Stimulated activated CD4-positive, alpha-beta T cell treated with anti-CD3 and anti-CD28 coated beads, Interleukin-15, amount 100 ng/mL, for 48 hours (primary cell): ENCODE measurements around the gene CNR1.
"Not testable (repeated sequence)": the region's sequence is repeated elsewhere in the genome, so short reads cannot be mapped to it uniquely, and the experiment has no call there.

ENCODE experiments used
- DNase-seq, 2 donors: peaks; one replicate each; pipeline ENCODE4 v3.0.0-alpha.2; 2020; ENCODE audit warnings: low read depth in 2 of 2

The CNR1 gene

DNA sequence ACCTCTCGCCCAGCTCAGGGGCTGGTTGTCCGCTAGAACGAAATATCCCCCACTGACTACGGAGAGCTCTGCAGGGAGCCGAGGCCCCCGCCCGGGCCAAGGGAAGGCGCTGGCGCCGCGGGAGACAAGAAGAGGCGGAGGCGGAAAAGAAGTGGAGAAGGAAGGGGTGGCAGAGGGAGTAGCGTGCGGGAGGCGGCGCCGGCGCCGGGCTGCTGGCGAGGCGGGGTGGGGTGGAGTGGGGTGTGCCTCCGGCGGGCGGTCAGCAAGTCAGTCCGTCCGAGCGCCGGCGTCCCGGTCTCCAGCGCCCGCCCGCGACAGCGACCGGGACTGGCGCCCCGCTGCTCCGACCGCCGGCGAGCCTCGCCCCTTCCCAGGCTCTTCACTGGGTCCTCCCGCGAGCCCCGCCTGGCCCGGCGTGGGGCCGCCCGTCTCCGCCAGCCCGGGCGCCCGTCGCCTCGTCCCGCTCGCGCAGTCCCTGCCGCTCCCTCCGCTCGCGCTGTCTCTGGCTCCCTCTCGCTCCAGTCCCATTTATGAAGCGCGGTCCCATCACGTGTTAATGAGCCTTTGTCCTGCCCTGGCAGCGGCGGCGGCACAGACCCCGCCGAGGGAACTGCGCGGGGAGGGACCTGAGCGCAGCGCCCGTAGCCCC lies at the start of gene CNR1:
Gene CNR1 (minus strand): TSS at position 504 of the 649 bp plus-strand sequence. CDS start 21,073 bp downstream, outside the sequence.
- no peak for DNase-seq

DNA sequence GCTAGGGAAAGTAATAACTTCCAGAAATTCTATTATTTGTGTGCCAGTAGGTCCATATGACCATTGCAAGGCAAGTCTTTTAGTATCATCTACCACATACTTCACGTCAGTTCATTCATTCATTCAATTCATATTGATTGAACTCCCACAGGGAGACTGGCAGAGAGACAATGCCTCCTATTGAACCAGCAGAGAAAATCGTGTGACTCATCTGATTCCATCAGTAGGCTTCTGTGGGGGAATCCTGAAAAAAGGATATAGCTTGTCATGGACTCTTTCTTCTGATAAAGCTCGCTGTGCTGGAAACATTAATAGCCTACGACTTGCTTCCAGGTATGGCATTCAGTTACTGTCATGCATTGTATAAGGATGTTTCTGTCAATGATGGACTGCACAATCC lies 45.3 kb upstream of the CNR1 start:
- DNase-seq = no peak

DNA sequence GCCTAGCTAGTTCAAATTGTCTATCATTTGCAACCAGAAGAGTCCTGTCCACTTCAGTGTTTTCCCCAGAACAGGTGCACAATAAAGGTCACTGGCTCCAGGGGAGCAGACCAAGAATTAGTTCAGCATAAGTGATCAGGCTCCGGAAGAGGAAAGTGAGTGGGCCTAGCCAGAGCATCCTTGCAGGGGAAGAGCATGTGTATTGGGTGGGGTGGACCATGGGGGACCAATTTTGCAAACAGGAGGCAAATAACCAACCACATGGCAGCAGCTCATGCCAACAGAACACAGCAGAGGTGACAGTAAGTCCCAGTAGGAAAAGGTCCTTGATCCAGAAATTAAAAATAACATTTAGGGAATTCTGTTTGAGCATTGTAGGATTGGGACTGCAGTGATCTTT lies 43.2 kb upstream of the CNR1 start:
- no peak for DNase-seq

DNA sequence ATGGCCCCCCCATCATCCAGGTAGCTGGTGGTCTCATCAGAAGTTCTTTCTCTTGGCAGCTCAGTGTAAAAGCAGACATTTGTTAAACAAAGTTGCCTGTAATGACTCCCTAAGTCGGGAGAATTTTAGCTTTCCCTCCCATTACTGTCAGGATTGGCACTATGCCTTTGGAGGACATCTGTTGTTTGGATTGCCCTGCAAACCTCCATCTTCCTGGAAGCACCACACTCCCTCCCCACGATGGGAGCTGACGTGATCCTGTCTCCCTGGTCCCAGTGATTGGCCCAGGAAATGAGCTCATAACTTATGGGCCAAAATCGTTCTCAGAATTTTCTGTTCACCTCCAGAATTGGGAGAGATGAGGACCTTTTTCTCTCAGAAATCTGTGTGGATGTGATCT lies 42.6 kb upstream of the CNR1 start:
- no peak for DNase-seq

DNA sequence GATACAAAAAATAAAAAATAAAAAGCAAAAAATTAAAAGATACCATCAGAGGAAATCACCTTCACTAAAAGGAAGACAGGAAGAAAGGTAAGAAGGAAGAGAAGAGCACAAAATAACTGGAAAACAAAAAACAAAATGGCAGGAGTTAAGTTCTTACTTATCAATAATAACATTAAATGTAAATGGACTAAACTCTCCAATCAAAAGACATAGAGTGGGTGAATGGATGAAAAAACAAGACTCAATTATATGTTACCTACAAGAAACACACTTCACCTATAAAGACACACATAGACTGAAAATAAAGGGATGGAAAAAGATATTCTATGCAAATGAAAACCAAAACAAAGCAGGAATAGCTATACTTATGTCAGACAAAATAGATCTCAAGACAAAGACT lies 35.6 kb upstream of the CNR1 start:
- DNase-seq = not testable (repeated sequence)

DNA sequence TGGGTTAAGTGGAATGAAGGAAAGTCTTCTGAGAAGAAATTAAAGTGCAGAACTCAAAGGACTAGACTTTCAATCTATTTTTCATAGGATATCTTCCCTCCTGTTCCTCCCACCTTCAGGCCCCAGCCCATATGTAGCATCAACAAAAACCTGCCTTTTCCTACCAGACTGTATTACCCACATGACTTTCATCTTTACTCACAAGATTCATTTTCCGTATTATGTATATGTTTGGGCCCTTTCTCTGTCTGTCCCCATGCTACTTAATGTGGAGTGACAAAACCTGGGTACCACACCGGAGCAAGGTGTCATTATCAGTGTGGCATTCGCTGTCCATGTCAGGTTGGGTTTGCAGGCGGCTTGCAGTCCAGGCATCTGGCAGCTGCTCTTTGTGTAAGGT lies 18.8 kb upstream of the CNR1 start:
- DNase-seq = no peak

DNA sequence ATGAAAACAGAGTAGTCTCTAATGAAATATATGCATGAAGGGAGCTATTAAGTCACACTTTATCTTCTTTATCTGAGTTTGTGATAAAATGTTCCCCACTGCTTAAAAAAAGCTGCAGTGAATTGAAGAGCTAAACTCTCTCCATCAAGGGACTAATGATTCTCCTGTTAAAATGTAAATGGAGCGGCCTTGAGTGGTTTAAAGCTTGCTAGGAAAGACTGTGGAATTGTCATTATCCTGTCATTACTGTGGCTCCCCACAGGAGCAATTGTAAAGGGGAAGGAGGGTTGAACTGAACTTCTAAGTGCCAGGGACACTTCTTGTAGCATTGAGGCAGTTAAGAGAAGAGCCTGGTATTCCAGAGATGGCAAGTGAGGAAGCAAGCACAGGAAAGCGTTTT lies 17.3 kb upstream of the CNR1 start:
- DNase-seq = no peak

DNA sequence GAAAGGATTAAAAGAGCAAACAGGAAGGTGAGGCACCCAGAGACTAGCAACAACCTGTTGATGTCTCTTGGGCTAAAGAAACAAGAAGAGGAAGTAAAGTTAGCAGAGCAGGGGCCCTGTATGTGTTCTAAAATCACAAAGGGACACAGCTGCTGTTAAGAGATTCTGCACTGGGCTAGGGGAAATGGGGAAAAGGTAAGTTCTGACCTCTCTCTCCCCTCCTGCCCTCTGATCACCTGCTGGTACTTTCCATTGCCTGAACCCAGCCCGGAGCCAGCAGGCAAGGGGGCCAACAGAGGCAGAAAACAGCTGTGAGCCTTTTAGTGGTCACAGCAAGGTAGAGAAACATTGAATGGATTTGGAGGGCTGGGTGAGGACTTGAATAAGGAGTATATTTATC lies 13.5 kb upstream of the CNR1 start:
- DNase-seq = no peak

DNA sequence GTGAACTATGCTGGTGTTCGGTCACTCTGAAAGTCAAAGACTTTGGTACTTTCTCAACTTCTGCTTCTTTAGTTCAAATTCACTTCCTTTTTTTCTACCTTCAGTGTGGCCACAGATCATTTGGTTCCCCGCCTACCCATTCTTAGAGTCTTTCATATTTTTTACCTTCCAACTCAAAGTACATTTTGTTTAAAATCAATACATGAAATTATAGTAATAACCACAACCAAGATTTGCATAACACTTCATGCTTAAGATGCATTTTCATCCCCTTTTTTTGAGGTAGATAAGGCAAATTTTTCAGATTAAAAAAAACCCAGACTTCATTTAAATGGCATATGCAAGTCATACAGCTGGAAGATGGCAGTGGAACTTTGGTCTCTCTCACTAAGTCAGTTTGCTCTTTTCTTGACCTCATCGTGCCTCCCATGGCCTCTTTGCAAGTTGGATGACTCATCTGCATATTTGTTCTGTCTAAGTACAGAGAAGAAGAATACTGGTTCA lies 11.9 kb upstream of the CNR1 start:
- DNase-seq = no peak

DNA sequence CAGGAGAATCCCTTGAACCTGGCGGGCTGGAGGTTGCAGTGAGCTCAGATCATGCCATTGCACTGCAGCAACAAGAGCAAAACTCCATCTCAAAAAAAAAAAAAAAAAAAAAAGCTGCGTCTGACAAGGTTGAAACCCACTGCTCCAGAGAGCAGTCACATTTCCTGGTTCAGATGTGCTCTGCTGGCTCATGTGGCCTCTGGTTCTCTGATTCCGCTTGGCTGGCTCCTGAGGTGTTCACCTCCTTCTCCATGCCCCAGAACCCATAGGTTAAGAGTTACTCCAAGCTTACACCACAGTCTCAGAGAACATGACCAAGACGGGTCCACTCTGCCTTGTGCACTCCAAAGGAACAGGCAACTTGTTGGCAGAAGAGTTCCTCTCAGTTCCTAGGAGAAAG lies 8.8 kb upstream of the CNR1 start:
- no peak for DNase-seq

DNA sequence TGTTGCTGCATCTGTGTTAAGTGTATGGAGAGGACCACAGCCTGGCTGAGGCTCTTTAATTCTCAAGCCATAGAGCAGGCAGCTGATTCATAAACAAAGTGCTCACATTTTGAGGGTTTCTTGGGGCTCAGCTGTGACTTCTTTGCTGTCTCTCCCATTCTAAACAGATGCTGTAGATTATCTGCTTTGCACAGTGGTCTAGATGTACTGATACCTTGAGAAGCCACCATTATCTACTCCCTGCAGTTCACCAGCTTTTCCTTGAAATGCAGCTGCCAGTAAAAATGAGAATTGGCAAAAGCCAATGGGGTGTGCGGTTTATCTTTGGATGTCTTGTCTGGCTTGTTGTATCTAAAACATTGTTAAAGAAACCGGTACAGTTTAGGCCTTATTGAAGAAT lies 5.2 kb upstream of the CNR1 start:
- DNase-seq = no peak

DNA sequence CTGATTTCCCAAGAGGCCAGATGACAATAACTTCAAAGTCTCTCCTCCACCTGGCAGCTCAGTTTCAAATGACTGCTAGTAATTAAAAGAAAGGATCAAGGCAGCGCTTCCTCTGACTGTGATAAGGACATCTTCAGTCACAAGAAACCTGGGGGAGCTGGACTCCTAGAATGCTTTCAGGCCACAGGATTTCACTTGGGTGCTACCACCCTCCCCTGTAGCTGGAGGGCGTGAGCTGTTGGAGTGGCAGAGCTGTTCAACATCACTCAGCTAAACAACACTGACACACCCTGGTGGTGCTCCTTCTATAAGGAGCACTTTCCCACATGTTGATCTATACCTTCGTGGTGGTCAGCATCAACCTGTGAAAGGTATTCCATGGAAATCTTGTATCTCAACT lies 2.2 kb upstream of the CNR1 start:
- DNase-seq = no peak

DNA sequence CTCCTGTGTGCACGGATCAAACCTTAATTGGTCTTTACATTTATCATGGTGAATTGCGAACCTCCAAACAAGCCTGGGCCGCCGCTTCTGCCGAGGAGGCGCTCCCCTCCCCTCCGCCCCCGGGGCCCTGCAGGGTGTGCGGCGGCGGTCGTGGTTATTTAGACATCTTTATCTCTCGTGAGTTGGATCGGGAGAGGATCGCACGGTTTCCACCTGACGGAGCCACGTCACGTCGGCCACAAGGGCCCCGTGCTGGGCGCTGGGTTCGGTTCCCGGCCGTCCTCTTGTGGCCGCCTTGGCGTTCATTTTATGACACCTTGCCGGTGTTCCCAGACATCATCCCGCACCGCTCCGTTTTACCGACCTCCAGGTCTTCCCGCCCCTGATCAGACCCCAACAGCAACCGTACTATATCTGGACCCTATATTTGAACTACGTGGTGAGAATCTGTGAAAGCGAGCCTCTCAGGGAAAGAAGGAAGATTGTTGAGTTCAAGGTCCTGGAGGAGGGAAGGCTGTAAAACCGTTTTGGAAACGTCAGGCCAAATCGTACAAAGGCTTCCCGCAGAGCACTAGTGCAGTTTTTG lies 1.3 kb upstream of the CNR1 start:
- no peak for DNase-seq

DNA sequence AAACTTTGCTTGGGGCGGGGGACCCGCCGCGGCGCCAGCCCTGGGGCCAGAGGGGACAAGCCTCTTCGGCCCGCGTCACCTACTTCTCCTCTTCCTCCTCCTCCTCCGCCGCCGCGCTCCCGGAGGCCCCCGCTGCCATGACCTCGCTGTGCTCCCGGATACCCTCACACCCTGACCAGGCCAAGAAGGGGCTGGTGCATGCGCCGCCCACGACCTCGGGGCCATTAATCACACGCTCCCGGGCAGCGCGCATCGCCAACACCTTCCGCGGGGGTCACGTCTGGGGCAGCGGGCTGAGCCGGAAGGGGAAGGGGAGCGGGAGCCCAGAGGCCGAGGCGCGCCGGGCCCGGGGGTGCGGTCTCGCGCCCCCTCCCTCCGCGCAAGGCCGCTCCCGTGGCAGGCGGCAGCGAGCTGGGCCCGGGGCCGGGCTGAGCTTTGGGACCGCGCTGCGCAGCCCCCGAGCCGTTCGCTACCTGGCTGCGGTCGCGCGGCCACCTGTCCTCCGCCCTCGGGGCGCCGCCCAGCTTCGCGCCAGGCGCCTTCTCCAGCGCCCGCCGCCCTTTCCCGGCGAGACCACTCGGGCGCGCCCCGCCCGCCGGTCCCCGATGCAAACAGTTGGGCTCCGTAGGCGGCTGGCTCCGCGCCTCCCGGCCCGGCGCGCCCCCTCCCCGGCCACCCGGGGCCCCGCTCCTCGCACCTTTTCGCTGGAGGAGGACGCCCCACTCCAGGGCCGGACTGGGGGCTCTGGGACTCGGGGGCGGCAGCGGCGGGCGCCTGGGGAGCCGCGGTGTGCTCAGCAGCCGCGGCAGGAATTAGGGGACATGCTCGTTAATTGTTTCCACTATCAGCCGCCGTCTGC lies 575 bp upstream of the CNR1 start:
- no peak for DNase-seq

DNA sequence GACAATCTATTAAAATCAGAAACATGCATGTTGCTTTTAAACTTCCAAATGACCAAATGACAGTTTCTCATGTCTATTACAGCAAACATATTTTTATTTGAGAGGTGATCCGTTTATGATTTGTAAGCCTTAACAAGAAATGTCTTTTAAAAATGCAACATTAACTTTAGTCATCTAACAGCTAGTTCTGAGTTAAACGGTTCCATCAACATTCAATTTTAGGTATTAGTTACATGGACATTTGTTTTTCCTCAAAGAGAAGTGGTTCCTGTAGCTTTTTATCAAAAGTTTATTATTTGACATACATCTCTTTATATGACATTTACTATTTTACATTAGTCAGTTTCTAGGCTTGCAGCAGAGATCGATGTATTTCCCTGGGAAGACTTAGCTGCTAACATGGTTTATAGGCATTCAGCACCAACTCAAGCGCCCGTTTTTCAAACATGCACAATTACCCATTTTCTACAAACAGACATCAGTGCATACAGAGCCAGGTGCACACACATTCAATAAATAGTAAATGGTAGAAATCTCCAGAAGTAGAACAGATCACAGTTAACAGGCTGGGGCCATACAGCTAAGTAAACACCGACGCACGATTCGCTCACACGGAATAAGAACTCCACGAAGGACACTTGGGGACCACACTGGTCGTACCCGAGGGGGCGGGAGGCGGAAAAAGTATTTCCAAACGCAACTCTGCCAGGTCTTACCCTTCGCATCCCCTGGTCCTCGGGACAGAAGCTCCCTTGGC lies 882 bp downstream of the CNR1 start:
- DNase-seq = no peak

DNA sequence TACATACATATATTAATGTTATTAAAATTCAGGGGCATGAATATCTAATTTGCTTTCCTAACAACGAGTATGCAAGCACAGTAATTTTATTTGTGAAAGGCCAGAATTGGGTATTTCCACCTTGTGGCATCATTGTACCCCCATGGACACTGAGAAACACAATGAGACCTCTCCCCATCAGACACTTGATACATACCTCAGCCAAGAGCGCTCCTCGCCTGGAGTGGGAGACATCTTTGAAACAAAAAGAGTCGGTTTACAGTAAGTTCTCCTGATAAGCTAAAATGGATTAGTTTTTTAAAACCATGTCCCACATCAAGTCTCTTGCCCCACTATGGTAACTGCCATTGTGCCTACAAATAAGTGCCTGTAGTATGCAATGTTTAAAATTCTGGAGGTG lies 2.1 kb downstream of the CNR1 start:
- no peak for DNase-seq

DNA sequence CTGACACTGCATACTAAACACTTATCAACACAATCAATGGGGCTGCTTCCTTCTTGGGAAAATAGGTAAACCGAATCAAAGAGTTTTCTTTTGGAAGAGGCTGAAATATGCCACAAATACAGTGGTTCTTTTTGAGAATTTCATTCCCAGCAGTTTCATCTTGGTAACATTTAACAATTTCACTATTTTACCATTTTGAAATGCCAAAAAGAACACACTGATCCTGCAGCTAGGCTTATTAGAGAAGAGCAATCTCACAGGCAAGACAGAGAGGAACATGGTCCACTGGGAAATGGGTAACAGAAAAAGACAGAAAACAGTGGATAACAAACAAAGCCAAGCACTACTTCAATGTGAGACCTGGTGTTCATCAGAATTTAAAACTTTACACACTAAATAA lies 2.5 kb downstream of the CNR1 start:
- no peak for DNase-seq

DNA sequence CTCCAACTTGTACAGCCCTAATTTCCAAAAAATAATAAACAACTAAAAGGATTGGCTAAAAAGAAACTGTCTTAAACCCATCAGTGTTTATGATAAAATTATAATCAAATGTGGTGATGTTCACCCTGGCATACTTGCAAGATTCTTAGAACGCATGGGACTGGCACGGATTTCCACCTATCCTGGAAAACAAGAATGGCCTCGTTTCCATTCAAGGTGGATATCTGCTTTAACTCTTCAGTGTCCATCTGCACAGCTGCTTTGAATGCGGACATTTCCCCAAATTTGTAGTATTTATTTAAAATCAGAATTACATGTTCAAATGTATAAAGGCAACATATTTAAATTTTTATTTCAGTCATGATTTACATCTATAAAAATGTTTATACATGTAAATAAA lies 4.2 kb downstream of the CNR1 start:
- no peak for DNase-seq

DNA sequence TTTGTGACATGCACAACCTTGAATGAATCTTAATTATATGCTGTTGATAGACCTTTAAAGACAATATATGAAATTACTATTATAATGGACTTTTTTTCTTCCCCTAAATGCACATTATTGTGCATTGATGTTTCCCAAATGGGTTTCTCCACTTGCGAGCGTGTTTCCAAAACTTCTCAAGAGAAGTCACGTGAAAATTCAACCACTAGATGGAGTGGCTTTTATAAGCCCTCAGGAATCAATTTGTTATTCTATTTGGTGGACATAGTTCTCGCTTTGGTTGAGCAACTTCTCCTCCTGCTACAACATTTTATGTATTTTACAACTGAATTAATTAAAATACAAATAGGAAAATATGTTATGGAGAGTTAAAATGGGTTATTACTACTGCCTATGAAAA lies 9.0 kb downstream of the CNR1 start:
- no peak for DNase-seq

DNA sequence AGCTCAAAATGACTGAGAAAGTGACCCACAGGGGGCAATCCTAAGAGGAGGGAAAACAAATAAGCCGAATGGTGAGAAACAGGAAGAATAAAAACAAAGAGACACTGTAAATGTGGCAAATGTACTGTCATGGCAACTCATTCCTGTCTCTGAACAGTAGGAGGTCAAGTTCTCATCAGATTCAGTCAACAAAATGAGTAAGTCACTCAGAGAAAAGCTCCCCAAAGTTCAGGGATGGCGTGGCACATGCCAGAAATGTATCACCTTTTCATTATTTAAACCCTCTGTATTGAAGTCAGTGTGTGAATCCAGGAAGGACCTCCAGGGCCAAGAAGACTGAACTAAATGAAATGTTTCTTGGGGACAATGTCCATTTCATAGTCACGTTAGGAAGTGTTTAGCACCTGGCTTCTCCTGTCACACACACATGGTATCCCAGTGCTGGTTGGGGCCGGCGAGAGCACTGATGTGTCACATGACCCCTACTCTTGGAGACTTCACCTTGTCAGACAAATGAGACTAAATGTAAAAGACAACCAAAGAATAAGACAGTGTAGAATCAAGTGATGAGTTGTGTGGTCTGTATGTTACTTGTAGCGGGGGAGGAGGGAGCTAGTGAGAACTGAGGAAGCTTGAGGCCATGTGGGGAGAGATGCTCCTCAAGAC lies 20.7 kb downstream of the CNR1 start:
- DNase-seq = no peak

DNA sequence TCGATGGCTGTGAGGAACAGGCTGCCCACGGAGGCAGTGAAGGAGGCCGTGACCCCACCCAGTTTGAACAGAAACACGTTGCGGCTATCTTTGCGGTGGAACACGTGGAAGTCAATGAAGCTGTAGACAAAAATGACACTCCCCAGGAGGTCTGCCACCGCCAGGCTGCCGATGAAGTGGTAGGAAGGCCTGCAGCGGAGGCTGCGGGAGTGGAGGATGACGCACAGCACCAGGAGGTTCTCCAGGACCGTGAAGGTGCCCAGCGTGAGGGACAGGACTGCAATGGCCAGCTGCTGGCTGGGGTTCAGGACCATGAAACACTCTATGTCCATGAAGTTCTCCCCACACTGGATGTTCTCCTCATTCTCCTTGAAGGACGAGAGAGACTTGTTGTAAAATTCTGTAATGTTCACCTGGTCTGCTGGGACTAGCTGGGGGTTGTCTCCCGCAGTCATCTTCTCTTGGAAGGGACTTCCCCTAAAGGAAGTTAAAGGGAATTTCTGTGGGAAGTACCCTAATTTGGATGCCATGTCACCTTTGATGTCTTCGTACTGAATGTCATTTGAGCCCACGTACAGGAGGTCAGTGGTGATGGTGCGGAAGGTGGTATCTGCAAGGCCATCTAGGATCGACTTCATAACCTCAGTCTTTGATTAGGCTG lies 21.4 kb downstream of the CNR1 start:
- no peak for DNase-seq
